Suppressor macrophage treated with lipopolysaccharide for 4 hours (primary cell): Measurements from ENCODE around the gene SCO1.

Experiments used
- DNase-seq: peaks from one replicate; pipeline ENCODE4 v3.0.0-alpha.2; 2020

The SCO1 gene

GRCh38 chr17:10651927-10652326 lies 45.4 kb downstream of the SCO1 start:
- DNase-seq: no peak

GRCh38 chr17:10649602-10650001 lies 47.7 kb downstream of the SCO1 start:
- no peak for DNase-seq

DNA sequence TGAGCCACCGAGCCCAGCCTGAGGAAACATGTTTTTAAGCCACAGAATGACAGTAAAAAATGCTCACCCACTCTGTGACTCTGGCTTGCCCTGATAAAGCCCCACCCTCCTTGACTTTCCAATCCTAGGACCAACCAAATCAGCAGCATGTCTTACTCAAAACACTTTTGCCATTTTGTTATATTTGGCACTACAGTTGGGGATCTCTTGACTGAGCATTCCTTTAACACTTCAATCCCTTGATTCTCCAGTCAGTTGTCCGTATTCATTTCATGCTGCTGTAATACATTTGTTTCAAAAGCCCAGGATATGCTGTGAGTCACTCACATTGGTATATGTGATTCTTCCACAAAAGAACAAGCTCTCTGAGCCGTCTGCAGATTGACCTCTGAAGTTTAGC lies 48.4 kb downstream of the SCO1 start:
- no peak for DNase-seq

GRCh38 chr17:10648381-10648780 lies 49.0 kb downstream of the SCO1 start:
- DNase-seq: no peak

GRCh38 chr17:10646392-10646990 lies 50.8 kb downstream of the SCO1 start:
- peak; percentile 76 for DNase-seq

DNA sequence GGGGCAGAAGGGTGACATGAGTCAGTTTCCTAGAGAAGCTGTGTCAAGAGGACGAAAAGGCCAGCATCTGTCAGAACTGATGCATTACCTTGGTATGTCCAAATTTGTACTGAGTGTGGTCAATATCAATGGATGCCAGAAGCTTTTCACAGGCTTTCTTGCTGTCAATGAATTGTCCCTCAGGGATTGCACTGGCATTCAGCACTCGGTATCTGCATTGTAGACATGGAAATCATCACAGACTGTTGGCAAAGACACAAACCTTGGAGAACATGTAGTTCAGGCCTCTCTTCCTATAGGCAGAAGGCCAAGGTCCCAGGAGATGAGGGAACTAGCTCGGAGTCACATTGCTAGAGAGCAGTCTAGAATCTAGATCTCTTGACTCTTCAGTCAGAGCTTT lies 56.9 kb downstream of the SCO1 start:
- DNase-seq: no peak

GRCh38 chr17:10638151-10638550 lies 59.2 kb downstream of the SCO1 start:
- DNase-seq: no peak

GRCh38 chr17:10635290-10635689 lies 62.0 kb downstream of the SCO1 start:
- DNase-seq: no peak

DNA sequence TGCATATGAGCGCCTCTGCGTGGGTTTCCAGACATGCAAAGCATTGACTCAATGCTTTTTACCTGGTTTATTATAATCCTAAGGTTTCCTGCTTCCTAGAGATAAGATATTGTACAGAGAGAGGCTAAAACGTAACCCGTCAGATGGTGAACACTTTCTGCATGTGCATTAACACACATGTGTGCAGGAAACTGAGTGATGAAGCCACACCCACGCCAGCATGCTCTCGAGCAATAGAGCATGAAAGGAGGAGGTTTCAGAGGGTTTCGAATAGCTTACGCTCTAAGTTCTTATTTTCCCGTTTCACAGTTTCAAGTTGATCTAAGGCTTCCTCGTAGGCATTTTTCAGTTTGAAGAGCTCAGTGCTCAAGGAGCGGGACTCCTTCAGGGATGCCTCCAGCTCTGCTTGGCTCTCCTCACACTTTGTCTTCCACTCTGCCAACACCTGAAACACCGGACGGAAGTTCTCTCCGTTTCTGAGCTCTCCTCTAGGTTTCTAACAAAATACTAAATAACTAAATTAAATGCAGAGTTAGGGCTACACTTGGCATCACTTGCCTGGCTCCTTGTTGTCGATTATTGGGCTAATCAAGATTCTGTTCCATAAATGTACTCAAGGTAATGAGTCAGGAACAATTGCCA lies 63.5 kb downstream of the SCO1 start:
- no peak for DNase-seq

- DNase-seq: no peak
Observed at GRCh38 chr17:10631701-10632100, 65.6 kb downstream of the SCO1 start.

DNA sequence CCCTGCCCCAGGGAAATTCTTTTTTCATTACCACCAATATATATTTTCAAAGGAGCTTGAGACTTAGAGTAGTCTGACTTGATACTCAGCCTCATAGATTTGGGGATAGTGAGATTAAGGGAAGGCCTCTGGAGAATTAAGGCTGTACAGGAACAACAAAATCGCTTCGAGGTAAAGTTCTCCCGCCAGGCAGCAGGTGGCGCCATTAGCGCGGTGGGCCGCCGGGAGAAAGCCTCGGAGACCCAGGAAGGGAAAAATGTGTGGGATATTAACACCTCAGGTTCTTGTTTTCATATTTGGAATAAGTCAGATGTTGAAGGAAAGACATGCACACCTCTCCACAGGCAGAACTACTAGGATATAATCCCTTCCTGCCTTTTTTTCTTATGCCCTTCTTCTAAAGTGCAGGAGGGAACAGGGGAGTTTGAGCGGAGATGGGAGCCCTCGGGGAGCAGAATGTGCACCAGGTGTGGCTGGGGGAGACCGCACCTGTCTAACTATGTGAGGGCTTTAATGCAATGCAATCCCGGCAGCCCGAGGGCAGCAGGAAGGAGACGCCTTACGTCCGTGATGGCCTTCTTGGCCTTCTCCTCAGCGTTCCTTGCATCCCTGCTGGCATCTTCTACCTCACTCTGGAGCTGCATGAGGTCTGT lies 66.2 kb downstream of the SCO1 start:
- DNase-seq: peak; percentile 20

DNA sequence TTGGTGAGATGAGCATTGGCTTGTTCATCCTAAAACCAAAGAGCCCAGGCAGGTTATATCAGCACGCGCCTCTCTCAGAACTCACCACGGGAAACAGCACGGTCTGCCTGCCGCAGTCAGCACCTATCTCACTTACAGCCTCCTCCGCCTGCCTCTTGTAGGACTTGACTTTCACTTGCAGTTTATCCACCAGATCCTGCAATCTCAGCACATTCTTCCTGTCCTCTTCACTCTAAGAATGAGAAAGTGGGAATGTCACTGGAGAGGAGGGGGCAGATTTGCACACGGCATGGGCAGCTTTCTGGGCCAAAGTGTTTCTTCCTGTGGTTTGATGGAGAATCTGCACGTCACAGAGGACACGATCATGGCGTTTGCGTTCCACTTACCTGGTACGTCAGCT lies 67.6 kb downstream of the SCO1 start:
- no peak for DNase-seq

DNA sequence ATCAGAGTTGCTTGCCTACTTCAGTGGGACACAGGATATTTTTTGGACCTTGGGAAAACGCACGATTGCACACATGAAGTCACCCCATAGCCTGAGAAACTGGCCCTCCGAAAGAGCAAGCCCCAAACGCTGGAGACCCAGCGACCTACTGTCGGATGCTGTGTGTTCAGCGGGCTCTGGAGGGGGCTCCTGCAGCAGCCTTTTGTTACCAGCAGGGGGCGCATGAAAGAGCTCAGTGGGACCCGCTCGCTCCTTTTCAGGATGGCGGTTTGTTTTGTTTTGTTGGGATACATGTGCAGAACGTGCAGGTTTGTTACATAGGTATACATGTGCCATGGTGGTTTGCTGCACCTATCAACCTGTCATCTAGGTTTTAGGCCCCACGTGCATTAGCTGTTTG lies 68.6 kb downstream of the SCO1 start:
- no peak for DNase-seq

GRCh38 chr17:10626390-10626789 lies 70.9 kb downstream of the SCO1 start:
- no peak for DNase-seq

GRCh38 chr17:10624969-10625368 lies 72.4 kb downstream of the SCO1 start:
- DNase-seq: no peak

- DNase-seq: no peak
Observed at GRCh38 chr17:10623737-10624338, 73.5 kb downstream of the SCO1 start.

DNA sequence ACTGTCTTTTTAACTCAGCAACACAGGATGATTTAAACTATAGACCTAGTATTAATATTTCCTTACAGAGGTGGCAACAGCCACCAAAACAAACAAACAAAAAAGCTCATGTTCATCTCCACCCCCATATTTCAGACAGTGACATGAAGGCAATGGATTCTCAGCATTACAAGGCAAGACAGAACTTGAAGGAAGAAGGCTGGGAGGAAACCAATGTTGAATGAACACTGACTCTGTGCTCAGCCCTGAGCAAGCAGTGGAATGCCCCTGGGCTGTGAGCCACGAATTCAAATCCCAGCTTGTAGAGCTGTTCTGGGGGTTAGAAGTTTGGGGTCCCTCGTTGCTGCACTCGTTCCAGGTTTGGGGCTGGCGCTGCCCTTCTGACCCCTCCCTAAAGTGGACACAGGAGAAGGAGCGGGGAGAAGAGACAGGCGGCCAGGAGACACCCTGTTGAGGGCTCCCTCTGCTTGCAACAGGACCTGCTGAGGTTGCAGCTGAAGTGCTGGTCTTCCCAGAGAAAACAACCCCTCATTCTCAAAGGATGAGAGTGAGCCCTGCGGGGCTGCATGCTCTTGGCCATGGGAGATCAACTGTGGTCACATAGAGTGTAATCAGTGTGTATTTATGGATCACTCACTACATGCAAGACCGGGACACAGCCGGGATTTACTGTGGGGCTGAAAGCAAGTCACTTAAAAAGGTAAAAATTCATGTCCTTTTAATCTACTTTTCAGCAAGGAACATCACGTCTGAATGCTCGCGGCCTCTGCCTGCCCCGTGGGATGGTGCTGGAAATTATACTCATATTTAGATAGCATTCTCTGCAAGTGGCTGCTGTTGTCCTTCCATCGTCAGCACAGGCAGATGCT lies 74.5 kb downstream of the SCO1 start:
- DNase-seq: no peak
